GM23338 (cell line): ENCODE data around the gene CANT1.

Source experiments
- EZH2 ChIP-seq: fragments of 200-600 bp; sonication (generic); IDR thresholded peaks from one replicate; pipeline ENCODE4 v1.8.0; 2017; ENCODE audit warnings: antibody characterized with exemption, mild to moderate bottlenecking, low read depth; ENCODE audit not compliant: unreplicated experiment
- EZH2phosphoT487 ChIP-seq: fragments of 200-600 bp; sonication (generic); IDR thresholded peaks from one replicate; pipeline ENCODE4 v1.8.1; 2018; ENCODE audit warnings: antibody characterized with exemption; ENCODE audit not compliant: unreplicated experiment
- JUNB ChIP-seq: IDR thresholded peaks from one replicate; pipeline ENCODE4 v1.6.1; 2016; ENCODE audit warnings: antibody characterized with exemption; ENCODE audit not compliant: unreplicated experiment
- NANOG ChIP-seq: IDR thresholded peaks from 2 replicates; pipeline ENCODE4 v1.6.1; 2016; ENCODE audit warnings: antibody characterized with exemption, borderline replicate concordance
- POLR2AphosphoS5 ChIP-seq: IDR thresholded peaks from 2 replicates; pipeline ENCODE4 v1.6.1; 2016; ENCODE audit warnings: antibody characterized with exemption, low read depth
- ZNF331 ChIP-seq: fragments of 250-450 bp; sonication (Bioruptor Pico); IDR thresholded peaks from 2 replicates; pipeline ENCODE4 v1.5.0; 2020; ENCODE audit warnings: low read depth, mild to moderate bottlenecking, moderate library complexity
- TF ChIP-seq, protein P1 (sequence below), 2 experiments: fragments of 200-600 bp in 1 of 2; sonication (generic) in 1 of 2; conservative IDR thresholded peaks; 2 replicates each; pipeline versions ENCODE4 v1.5.1 to v1.6.1; 2016 to 2017; ENCODE audit warnings: antibody characterized with exemption in 2 of 2, low read depth in 2 of 2, mild to moderate bottlenecking in 2 of 2, moderate library complexity in 1 of 2

DNA sequence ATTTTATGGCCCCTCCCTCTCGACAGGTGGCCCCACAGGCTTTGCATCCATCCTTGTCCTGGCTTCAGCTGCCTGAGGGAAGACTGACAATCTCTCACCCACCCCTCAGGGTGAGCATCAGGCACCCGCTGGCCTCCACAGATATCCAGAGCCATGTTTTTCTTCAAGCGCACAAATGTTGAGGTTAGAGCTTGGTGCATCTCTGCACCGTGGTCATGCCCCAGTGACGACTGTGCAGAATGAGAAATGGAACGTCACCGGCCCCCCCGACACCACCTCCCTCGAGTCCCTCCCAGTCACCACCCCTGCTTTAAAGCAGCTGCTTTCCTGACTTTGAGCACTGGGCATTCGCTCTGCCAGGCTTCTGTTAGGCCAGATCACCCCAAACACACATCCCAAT, 64.6 kb downstream of the CANT1 start:
- TF ChIP-seq NANOG, result no peak
- TF ChIP-seq, protein P1, sequence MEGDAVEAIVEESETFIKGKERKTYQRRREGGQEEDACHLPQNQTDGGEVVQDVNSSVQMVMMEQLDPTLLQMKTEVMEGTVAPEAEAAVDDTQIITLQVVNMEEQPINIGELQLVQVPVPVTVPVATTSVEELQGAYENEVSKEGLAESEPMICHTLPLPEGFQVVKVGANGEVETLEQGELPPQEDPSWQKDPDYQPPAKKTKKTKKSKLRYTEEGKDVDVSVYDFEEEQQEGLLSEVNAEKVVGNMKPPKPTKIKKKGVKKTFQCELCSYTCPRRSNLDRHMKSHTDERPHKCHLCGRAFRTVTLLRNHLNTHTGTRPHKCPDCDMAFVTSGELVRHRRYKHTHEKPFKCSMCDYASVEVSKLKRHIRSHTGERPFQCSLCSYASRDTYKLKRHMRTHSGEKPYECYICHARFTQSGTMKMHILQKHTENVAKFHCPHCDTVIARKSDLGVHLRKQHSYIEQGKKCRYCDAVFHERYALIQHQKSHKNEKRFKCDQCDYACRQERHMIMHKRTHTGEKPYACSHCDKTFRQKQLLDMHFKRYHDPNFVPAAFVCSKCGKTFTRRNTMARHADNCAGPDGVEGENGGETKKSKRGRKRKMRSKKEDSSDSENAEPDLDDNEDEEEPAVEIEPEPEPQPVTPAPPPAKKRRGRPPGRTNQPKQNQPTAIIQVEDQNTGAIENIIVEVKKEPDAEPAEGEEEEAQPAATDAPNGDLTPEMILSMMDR (conservative IDR thresholded peaks at IDR 0.05; ENCODE audit: low read depth in 2 of 2), result no peak
- no peak for TF ChIP-seq EZH2
- TF ChIP-seq EZH2phosphoT487, result no peak
- no peak for TF ChIP-seq ZNF331 (CRISPR knock-in tag)
- no peak for TF ChIP-seq POLR2AphosphoS5
- no peak for TF ChIP-seq JUNB
